IMR-90 (cell line): ENCODE data around the gene OSBPL9. TPM values are rescaled to one million over a fixed set of nuclear protein-coding genes. Genes with fewer than 3 reads are reported as not detected.

ENCODE experiments used
- ATAC-seq: fragments of 200-7000 bp; cut with Tn5 transposase; 2 replicates; pipeline ENCODE4 v1.9.1; 2020; ENCODE audit warnings: low read depth, mild to moderate bottlenecking, moderate library complexity
- BruUV-seq: library from RNA; stranded (reverse); fragments of 400-500 nt; replicated peaks from 2 replicates; lab custom pipeline; 2021; lab: Mats Ljungman, UMichigan
- CTCF ChIA-PET: fragments of 300-600 bp; formaldehyde crosslinking; extraction: SDS; loops from one replicate; lab custom pipeline; 2021; ENCODE audit warnings: antibody characterized with exemption; lab: Yijun Ruan, JAX
- POLR2A ChIA-PET: fragments of 300-600 bp; sonication (Branson Sonifier 250); formaldehyde crosslinking; loops from one replicate; lab custom pipeline; 2022; ENCODE audit warnings: antibody characterized with exemption; ENCODE audit not compliant: unreplicated experiment; lab: Charles Lee
- DNase-seq: peaks from one replicate; pipeline ENCODE4 v3.0.0; 2013
- H2AFZ ChIP-seq: replicated peaks from 2 replicates; pipeline ENCODE3; 2013; ENCODE audit warnings: low read length, mild to moderate bottlenecking; ENCODE audit not compliant: poor library complexity
- H2AK5ac ChIP-seq: 2 replicates; pipeline ENCODE4 v1.6.1; 2013; ENCODE audit warnings: low read depth, low read length, inconsistent platforms
- H2AK9ac ChIP-seq: replicated peaks from 2 replicates; pipeline ENCODE3; 2013; ENCODE audit warnings: mild to moderate bottlenecking, low read depth, low read length, moderate library complexity; ENCODE audit not compliant: poor library complexity
- H2BK120ac ChIP-seq: 2 replicates; pipeline ENCODE4 v1.6.1; 2013; ENCODE audit warnings: low read depth, low read length, inconsistent platforms
- H2BK15ac ChIP-seq: 3 replicates; pipeline ENCODE4 v1.6.1; 2013; ENCODE audit warnings: low read depth, low read length, inconsistent platforms
- H2BK20ac ChIP-seq: 2 replicates; pipeline ENCODE4 v1.6.1; 2013; ENCODE audit warnings: low read depth, mild to moderate bottlenecking, inconsistent platforms, low read length, moderate library complexity
- H2BK5ac ChIP-seq: 2 replicates; pipeline ENCODE4 v1.6.1; 2013; ENCODE audit warnings: mild to moderate bottlenecking, low read depth, low read length, inconsistent platforms; ENCODE audit not compliant: poor library complexity, severe bottlenecking
- H3K14ac ChIP-seq: replicated peaks from 2 replicates; pipeline ENCODE4 v1.6.1; 2013; ENCODE audit warnings: low read depth, low read length, inconsistent platforms
- H3K18ac ChIP-seq: 2 replicates; pipeline ENCODE4 v1.6.1; 2013; ENCODE audit warnings: low read depth, low read length, control low read depth
- H3K23ac ChIP-seq: 2 replicates; pipeline ENCODE4 v1.6.1; 2013; ENCODE audit warnings: low read depth, low read length, inconsistent platforms
- H3K27ac ChIP-seq: 2 replicates; pipeline ENCODE4 v1.5.1; 2013; ENCODE audit warnings: mild to moderate bottlenecking, control low read depth, low read length; ENCODE audit not compliant: insufficient read depth
- H3K27me3 ChIP-seq: 2 replicates; pipeline ENCODE4 v1.6.1; 2013; ENCODE audit warnings: low read length; ENCODE audit not compliant: control insufficient read depth, insufficient read depth
- H3K36me3 ChIP-seq: 2 replicates; pipeline ENCODE4 v1.6.1; 2013; ENCODE audit warnings: low read length, mixed read lengths; ENCODE audit not compliant: control insufficient read depth, insufficient read depth
- H3K4ac ChIP-seq: 2 replicates; pipeline ENCODE4 v1.6.1; 2013; ENCODE audit warnings: low read depth, low read length, inconsistent platforms
- H3K4me1 ChIP-seq: 2 replicates; pipeline ENCODE4 v1.6.1; 2013; ENCODE audit warnings: low read length, mixed read lengths; ENCODE audit not compliant: control insufficient read depth, insufficient read depth
- H3K4me2 ChIP-seq: 2 replicates; pipeline ENCODE4 v1.6.1; 2013; ENCODE audit warnings: low read depth, mild to moderate bottlenecking, control low read depth, low read length, moderate library complexity
- H3K4me3 ChIP-seq: 2 replicates; pipeline ENCODE4 v1.5.1; 2013; ENCODE audit warnings: low read depth, mild to moderate bottlenecking, control low read depth, low read length, moderate library complexity; ENCODE audit not compliant: insufficient read depth
- H3K56ac ChIP-seq: 2 replicates; pipeline ENCODE4 v1.6.1; 2013; ENCODE audit warnings: low read length, inconsistent platforms; ENCODE audit not compliant: insufficient read depth; ENCODE audit errors: extremely low read depth
- H3K79me1 ChIP-seq, 2 experiments: 2 replicates each; pipeline ENCODE4 v1.6.1; 2013; ENCODE audit warnings: low read length in 2 of 2, inconsistent platforms in 1 of 2, low read depth in 1 of 2
- H3K9ac ChIP-seq: 2 replicates; pipeline ENCODE4 v1.6.1; 2013; ENCODE audit warnings: low read depth, low read length, control low read depth
- H3K9me1 ChIP-seq: 2 replicates; pipeline ENCODE4 v1.6.1; 2013; ENCODE audit warnings: low read length, inconsistent platforms; ENCODE audit not compliant: insufficient read depth
- H3K9me3 ChIP-seq: 2 replicates; pipeline ENCODE4 v1.6.1; 2013; ENCODE audit warnings: low read length; ENCODE audit not compliant: control insufficient read depth, insufficient read depth
- H4K20me1 ChIP-seq: 2 replicates; pipeline ENCODE4 v1.6.1; 2013; ENCODE audit warnings: low read length, inconsistent platforms; ENCODE audit not compliant: insufficient read depth
- H4K5ac ChIP-seq: 2 replicates; pipeline ENCODE4 v1.6.1; 2013; ENCODE audit warnings: mild to moderate bottlenecking, low read depth, low read length, control low read depth
- H4K8ac ChIP-seq, 2 experiments: 2 replicates each; pipeline ENCODE4 v1.6.1; 2013; ENCODE audit warnings: low read depth in 2 of 2, low read length in 2 of 2, control low read depth in 1 of 2, inconsistent platforms in 1 of 2
- H4K91ac ChIP-seq: 2 replicates; pipeline ENCODE4 v1.6.1; 2013; ENCODE audit warnings: low read depth, low read length, inconsistent platforms; ENCODE audit not compliant: insufficient read depth
- CEBPB ChIP-seq: IDR thresholded peaks from 2 replicates; pipeline ENCODE4 v1.6.1; 2012; ENCODE audit warnings: low read depth, low read length, improper control_type of control experiment
- CHD1 ChIP-seq: IDR thresholded peaks from 2 replicates; pipeline ENCODE4 v1.6.1; 2012; ENCODE audit warnings: low read depth, low read length, improper control_type of control experiment
- ELK1 ChIP-seq: fragments of 150-350 bp; IDR thresholded peaks from 2 replicates; pipeline ENCODE4 v1.6.1; 2016; ENCODE audit warnings: low read depth, mild to moderate bottlenecking, low read length, moderate library complexity, borderline replicate concordance
- FOS ChIP-seq: fragments of 150-350 bp; IDR thresholded peaks from 2 replicates; pipeline ENCODE4 v1.6.1; 2016; ENCODE audit warnings: low read depth, low read length
- MAZ ChIP-seq: IDR thresholded peaks from 2 replicates; pipeline ENCODE4 v1.6.1; 2012; ENCODE audit warnings: low read depth, mild to moderate bottlenecking, low read length, improper control_type of control experiment, moderate library complexity, borderline replicate concordance
- RAD21 ChIP-seq: IDR thresholded peaks from 2 replicates; pipeline ENCODE4 v1.6.1; 2012; ENCODE audit warnings: low read length, improper control_type of control experiment
- RCOR1 ChIP-seq: IDR thresholded peaks from 2 replicates; pipeline ENCODE4 v1.6.1; 2012; ENCODE audit warnings: mild to moderate bottlenecking, low read length, improper control_type of control experiment; ENCODE audit not compliant: insufficient replicate concordance
- SMC3 ChIP-seq: fragments of 150-350 bp; IDR thresholded peaks from 2 replicates; pipeline ENCODE4 v1.6.1; 2016; ENCODE audit warnings: low read depth, mild to moderate bottlenecking, antibody characterized with exemption, low read length, moderate library complexity
- WGBS, 2 experiments: methylation state at CpG; one replicate each; pipeline versions ENCODE4 v1.1.5 to v1.1.7; 2013; ENCODE audit warnings: missing lambda C conversion rate in 2 of 2; ENCODE audit not compliant: insufficient read length in 1 of 2; ENCODE audit errors: extremely low coverage in 2 of 2; 5-methylcytosine and 5-hydroxymethylcytosine counted together
- dilution Hi-C: fragments of 300-500 bp; cut with HindIII; formaldehyde crosslinking; loops from one replicate; pipeline ENCODE4 v1.14.3; 2018; ENCODE audit warnings: low sequenced_read_pairs; ENCODE audit not compliant: unreplicated experiment
- in situ Hi-C: fragments of 300-500 bp; cut with MboI; formaldehyde crosslinking; loops from 3 replicates; pipeline ENCODE4 v1.14.3; 2019; ENCODE audit warnings: low sequenced_read_pairs, inconsistent platforms, mixed read lengths
- intact Hi-C: fragments of 100-400 bp; cut with micrococcal nuclease; formaldehyde crosslinking; loops from 2 replicates; pipeline ENCODE4 v1.10.0; 2022
- polyA plus RNA-seq, 3 experiments: library from polyadenylated mRNA; depleted of rRNA; stranded (reverse); fragments of >200 nt; gene quantifications; 2 replicates each; pipeline ENCODE4 v1.2.3, GENCODE V29; 2012; ENCODE audit warnings: low replicate concordance in 1 of 3
- total RNA-seq: library from RNA; depleted of rRNA; stranded (reverse); fragments of >200 nt; gene quantifications from 2 replicates; pipeline ENCODE4 v1.2.3, GENCODE V29; 2012
- TF ChIP-seq, protein P1 (sequence below): fragments of 150-350 bp; IDR thresholded peaks from 2 replicates; pipeline ENCODE4 v1.6.1; 2017; ENCODE audit warnings: mild to moderate bottlenecking, antibody characterized with exemption, low read length, low read depth

OSBPL9 gene
- total and polyA plus RNA-seq, 2 of the 4 experiments (the other 2 are of a cell fraction): 51.4 to 127 TPM

DNA sequence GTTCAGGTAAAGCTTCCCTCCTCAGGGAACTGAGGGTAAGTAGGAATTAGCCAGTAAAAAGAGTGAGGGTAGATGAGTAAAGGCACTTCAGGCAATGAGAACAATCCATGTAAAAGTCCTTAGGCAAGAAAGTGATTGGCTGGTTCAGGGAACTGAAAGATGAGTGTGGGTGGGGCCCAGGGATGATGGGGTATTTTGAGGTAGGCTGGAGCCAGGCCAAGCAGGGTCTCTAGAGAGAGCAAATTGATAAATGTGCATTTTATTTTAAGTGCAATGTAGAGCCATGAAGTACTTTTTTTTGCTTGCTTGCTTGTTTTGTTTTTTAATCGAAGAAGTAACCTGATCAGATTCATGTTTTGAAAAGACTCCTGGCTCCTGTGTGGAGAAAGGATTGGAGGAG is 26.5 kb downstream of the OSBPL9 start:
- TF ChIP-seq ELK1 (no peak), MAZ (no peak), CEBPB (no peak), FOS (no peak), RCOR1 (no peak), RAD21 (no peak), CHD1 (no peak), SMC3 (no peak)
- TF ChIP-seq, protein P1, sequence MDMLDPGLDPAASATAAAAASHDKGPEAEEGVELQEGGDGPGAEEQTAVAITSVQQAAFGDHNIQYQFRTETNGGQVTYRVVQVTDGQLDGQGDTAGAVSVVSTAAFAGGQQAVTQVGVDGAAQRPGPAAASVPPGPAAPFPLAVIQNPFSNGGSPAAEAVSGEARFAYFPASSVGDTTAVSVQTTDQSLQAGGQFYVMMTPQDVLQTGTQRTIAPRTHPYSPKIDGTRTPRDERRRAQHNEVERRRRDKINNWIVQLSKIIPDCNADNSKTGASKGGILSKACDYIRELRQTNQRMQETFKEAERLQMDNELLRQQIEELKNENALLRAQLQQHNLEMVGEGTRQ: no peak
- H2AFZ ChIP-seq: no peak overlapping the region
- H3K9ac ChIP-seq: no peak overlapping the region
- peak overlapping the region; percentile 39 for H3K4ac ChIP-seq
- H3K27me3 ChIP-seq: no peaks in the 10 kb centered on the region
- H2AK9ac ChIP-seq: no peak overlapping the region
- H2BK120ac ChIP-seq: peak overlapping the region; percentile 52
- H4K20me1 ChIP-seq: no peaks in the 10 kb centered on the region
- in situ Hi-C loops (no loop called here), intact Hi-C loops (no loop called here), dilution Hi-C loops (no loop called here)
- H3K4me2 ChIP-seq: no peak overlapping the region
- peak overlapping the region; percentile 69 for H4K91ac ChIP-seq
- ATAC-seq (no peak), DNase-seq (no peak)
- H3K9me1 ChIP-seq: peaks cover 12% of the 10 kb centered on the region
- no peak overlapping the region for H3K4me3 ChIP-seq
- H3K18ac ChIP-seq: peak overlapping the region; percentile 95
- peak overlapping the region; percentile 94 for H2BK5ac ChIP-seq
- POLR2A ChIA-PET: no interaction called here
- H3K79me1 ChIP-seq: peaks cover 35 to 72% of the 10 kb centered on the region in 2 experiments
- peak overlapping the region; percentile 31; the same call in 1 of the 2 replicates for H3K23ac ChIP-seq
- CTCF ChIA-PET: no interaction called here
- H2BK20ac ChIP-seq: peak overlapping the region; percentile 65; the same call in 1 of the 2 replicates
- BruUV-seq: no TSS peak
- no peaks in the 10 kb centered on the region for H3K36me3 ChIP-seq
- H3K9me3 ChIP-seq: no peaks in the 10 kb centered on the region
- peak overlapping the region; percentile 75 for H4K5ac ChIP-seq
- H2BK15ac ChIP-seq: peak overlapping the region; percentile 75; the same call in 2 of the 3 replicates
- WGBS, 2 experiments: no CpG with 5 or more reads among the region's 1 CpG
- peaks cover 21% of the 10 kb centered on the region for H3K4me1 ChIP-seq
- peak overlapping the region; percentile 77 for H3K14ac ChIP-seq
- peak overlapping the region; percentile 45; the same call in 1 of the 2 replicates for H3K56ac ChIP-seq
- peak overlapping the region; percentile 95; the same call in 1 of the 2 replicates for H2AK5ac ChIP-seq
- H4K8ac ChIP-seq: peak overlapping the region; percentile 1 to 79; a peak in 3 of 4 replicates
- peak overlapping the region; percentile 76; the same call in 1 of the 2 replicates for H3K27ac ChIP-seq
